Measurements from ENCODE around the gene POU5F1.
A peak's percentile ranks its signal among the peaks of the same experiment; 100 is the strongest.

The POU5F1 gene

GRCh38 chr6:31138982-31139381 is 31.5 kb downstream of the POU5F1 start, which contains the start of gene PSORS1C2:
Gene PSORS1C2 (minus strand): TSS chr6:31139066. CDS start chr6:31139026, 40 bp downstream.
- no peak for DNase-seq

DNA sequence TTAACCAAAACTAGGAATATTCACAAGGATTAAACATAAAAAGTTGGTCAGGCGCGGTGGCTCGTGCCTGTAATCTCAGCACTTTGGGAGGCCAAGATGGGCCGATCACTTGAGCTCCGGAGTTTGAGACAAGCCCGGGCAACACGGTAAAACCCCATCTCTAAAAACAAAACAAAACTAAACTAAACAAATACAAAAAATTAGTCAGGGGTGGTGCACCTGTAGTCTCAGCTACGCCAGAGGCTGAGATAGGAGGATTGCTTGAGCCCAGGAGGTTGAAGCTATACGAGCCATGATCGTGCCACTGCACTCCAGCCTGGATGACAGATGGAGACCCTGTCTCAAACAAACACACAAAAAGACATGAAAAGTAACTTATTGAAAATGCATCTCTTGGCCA is 34.8 kb downstream of the POU5F1 start:
- no peak for DNase-seq

DNA sequence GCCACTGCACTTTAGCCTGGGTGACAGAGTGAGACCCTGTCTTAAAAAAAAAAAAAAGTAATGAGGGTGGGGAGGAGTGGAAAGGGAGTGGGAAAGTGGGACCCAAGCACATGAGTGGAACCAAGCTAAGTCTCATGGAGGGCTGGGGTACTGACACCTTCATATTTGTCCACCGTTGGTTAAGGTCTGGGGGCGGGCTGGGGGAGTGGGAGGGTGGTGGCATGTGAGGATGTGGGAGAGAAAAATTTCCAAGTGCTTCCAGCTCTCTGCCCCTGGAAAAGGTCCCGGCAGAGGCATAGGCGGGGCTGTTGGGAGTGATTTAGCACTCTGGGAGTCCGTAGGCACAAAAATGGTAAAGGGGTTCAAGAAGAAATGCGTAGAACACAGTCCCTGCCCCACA is 37.7 kb downstream of the POU5F1 start:
- DNase-seq, result no peak

- DNase-seq, result no peak
These were observed 38.9 kb downstream of the POU5F1 start for GRCh38 chr6:31131595-31131994.

- no peak for DNase-seq
These were observed 39.7 kb downstream of the POU5F1 start for GRCh38 chr6:31130751-31131150.

- DNase-seq, result peak; percentile 42
These were observed 41.4 kb downstream of the POU5F1 start for GRCh38 chr6:31129130-31129529.

DNA sequence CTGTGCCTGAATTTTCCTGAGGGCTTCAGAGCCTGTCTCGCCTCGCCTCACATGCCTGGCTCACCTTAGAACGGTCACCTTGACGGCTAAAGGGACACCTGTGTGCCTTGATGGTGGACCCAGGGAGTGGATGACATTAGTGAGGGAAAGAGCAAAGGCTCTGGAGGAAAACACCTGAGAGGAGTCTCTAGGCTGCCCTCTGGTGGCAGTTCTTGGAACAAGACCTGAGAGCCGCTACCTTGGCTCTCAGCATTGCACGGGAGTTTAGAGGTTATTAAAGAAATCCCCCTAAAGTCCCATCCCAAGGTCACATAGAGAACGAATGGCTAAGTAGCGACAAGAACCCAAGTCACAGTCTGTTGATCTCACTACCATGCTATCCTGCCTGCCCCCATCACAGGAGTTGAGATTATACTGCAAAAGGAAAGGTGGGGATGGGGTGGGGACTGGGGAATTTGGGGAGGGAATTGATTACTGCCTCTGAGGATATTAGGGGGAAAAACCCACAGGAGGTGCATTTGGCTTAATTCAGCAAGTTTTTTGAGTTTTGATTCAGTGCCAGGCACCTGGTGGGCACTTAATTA is 42.3 kb downstream of the POU5F1 start:
- DNase-seq, result peak; percentile 58

DNA sequence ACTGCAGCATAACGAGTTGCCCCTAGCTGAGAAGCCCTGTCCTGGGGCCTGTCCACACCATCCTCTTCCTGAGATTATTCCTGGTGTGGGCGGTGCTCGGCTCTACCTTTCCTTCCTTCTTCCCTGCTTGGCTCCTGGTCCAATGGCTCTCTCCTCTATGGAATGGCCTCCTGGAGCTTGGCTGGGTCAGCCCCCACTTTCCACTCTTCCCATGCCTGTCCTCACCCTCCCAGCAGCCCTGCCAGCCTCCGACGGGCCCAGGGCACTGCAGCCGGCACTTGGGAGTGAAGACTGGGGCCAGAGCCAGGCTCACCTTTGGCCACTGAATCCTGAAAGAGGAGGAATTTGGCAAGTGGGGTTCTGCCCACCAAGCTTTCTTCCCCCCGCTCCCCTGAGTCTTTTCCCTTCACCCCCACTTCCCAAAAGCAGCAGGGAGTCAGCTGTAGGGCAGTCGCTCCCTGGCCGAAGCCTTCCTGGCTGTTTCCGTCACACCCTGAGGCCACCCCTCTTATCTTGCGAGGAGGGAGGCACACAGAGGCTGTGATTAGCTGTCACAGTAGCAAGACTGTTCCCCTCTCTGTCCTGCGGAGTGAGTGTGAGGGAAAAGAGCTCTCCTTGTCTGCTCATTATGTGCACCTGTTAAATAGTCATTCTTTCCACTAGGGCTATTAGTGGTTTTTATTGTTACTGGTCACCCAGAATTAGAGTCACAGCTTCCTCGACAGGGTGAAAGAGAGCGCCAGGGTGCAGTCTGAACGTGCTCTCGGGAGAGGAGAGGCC is 43.9 kb downstream of the POU5F1 start:
- no peak for DNase-seq

GRCh38 chr6:31125586-31126363 is 44.7 kb downstream of the POU5F1 start:
- DNase-seq, result no peak

GRCh38 chr6:31125162-31125561 is 45.3 kb downstream of the POU5F1 start:
- DNase-seq, result peak; percentile 32

DNA sequence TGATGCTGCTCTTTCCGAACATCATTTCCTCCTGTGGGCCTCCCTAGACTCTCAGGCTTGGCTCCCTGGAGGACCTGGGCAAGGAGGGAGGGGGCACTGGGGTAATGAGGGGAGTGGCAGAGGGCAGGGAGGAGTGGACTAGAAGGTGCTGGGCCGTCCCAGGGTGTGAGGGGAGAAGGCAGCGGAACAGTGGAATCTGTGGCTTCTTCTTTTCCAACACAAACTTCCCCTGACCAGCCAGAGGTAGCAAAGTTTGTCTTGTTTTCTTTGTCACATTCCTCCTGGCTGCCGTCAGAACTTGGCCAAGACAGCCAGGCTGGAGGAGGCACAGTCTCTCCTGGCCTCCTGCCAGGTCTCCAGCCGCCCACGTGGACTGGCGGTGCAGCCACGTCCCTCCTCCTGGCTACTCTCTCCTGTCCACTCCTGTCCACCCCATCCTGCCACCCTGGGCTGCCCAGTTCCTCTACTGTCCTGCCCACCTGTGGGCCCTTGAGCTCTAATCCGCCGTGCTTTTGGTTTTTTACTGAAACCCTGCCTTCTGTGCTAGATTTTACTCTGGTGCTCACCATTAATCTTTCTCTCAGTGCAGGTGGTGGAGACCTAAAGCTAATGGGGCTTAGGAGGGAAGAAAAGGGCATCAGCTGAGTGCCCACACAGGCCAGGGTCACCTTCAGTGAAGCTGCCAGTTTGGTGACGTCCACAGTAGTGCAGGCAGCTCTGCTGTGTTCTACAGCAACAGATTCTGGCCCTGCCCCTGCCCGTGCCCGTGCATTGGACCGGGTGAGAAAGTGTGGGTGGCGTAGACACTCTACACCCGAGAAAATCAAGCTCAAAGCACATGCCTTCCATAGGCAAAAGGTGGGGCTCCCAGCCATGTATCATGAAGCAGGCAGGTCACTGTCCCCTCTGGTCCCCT is 47.4 kb downstream of the POU5F1 start:
- no peak for DNase-seq

- no peak for DNase-seq
These were observed 49.2 kb downstream of the POU5F1 start for GRCh38 chr6:31121131-31121790.

DNA sequence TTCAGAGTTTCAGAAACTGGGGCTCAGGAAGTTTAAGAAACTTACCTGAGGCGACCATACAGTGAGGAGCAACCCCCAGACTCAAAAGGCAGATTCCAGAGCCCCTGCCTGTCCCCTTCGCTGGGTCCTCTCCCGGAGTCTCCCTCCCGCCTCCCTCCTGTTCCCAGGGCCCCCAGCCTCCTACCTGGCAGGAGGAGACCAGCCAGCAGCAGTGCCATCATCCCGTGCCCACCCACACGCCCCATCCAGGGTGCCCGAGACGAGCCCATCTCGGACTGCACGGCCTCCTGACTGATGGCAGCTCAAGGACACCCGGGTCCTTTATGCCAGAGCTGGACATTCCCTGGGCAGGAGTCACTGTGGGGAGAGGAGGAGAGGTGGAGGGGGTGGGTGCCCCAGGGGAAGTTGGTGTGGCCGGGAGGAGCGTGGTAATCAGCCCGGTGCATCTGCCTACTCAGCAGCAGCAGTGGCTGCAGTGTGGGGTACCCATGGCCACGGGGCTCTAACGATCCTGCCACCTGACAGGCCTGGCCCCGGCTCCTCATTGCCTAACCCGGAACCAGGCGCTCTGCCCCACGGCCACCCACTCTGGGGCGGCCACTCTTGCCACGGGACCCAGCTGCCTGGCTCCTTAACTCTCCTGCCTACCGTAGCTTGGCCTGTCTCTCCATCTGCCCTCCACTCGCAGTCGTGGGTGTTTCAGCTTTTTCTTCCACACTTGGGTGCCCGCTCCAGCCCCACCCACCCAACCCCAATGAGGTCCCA is 50.1 kb downstream of the POU5F1 start, which contains the start of gene CDSN:
CDSN (minus strand) TSS at position 296 of the 765 bp plus-strand sequence; CDS start at position 269, 27 bp downstream.
- DNase-seq, result no peak

GRCh38 chr6:31118178-31118577 is 52.3 kb downstream of the POU5F1 start:
- DNase-seq, result no peak

GRCh38 chr6:31116661-31117385 is 53.7 kb downstream of the POU5F1 start:
- DNase-seq, result no peak

- DNase-seq, result no peak
These were observed 54.4 kb downstream of the POU5F1 start for GRCh38 chr6:31115941-31116560.

DNA sequence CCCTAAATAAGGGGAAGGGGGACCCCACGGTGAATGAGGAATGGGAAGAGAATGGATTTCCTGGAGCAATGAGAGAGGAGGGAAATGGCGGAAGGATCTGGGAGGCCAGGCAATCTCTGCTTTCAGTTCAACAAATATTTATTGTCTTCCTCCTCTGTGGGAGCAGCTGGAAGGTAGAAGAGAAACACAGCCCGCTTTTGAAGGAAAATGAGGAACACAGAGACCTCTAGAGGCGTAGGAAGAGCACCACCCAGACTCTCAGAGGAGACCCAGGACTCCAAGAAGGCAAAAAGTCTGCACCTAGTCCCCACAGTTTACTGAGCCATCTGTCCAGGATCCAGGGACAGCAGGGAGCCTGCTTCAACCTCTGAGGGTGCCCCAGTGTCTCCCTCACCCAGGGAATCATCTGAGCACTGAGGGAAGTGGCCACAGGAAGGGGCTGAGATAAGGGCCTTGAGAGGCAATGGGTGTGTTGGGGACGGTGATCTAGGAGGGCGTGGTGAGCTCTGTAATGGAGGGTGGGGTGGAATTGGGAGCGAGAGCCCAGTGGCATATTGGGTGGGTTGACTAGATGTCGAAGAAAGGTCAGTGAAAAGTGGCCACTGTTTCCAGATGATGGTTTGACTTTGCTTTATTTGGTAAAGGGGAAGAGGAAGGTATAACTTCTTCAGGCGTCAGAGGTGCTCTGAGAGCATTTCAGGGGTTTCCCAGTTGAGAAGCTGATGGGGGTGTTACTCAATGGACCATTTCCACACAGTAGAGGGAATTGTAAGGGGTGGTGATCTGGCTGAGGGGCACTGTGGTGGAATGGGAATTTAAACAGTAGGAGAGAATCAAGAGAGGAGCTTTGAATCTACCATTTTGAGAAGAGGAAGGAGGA is 55.3 kb downstream of the POU5F1 start:
- DNase-seq, result no peak

DNA sequence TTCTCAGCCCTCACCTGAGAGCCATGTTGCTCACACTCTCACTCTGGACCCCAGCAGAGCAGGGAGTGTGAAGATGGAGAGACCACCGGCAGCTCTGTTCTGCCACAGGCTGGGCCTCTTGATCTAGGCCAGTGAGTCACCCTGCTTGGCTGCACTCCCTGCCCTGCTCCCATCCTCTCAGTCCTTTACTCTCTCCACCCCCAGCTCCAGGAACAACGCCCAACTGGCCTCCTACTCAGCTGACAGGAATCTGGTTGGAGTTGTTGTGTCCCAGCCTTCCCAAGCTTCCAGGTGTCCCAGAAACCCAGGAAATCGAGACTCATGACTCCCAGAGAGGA is 56.0 kb downstream of the POU5F1 start, which contains the start of gene PSORS1C1:
PSORS1C1 (plus strand) TSS at position 260 of the 338 bp plus-strand sequence. CDS start 14,833 bp downstream, outside the sequence.
- DNase-seq, result no peak

Measured in NCI-H2029 (cell line).